KMS-11 (cell line): ENCODE results near the gene SMIM29.
"Not testable (repeated sequence)": the region's sequence is repeated elsewhere in the genome, so short reads cannot be mapped to it uniquely, and the experiment has no call there.

Experiments
- H2AFZ ChIP-seq: fragments of 200-600 bp; sonication (generic); 2 replicates; pipeline ENCODE4 v1.6.1; 2016; ENCODE audit warnings: antibody characterized with exemption, mixed run types, low read depth
- H3K27ac ChIP-seq: fragments of 200-600 bp; sonication (generic); 2 replicates; pipeline ENCODE4 v1.6.1; 2016; ENCODE audit warnings: mild to moderate bottlenecking, mixed run types
- H3K27me3 ChIP-seq: fragments of 200-600 bp; sonication (generic); 2 replicates; pipeline ENCODE4 v1.6.1; 2017; ENCODE audit warnings: mild to moderate bottlenecking, low read depth, mixed run types, moderate library complexity; ENCODE audit not compliant: insufficient read depth
- H3K36me3 ChIP-seq: fragments of 200-600 bp; sonication (generic); 2 replicates; pipeline ENCODE4 v1.6.1; 2017; ENCODE audit warnings: mild to moderate bottlenecking, mixed run types; ENCODE audit not compliant: insufficient read depth
- H3K4me1 ChIP-seq: fragments of 200-600 bp; sonication (generic); 2 replicates; pipeline ENCODE4 v1.6.1; 2016; ENCODE audit warnings: mild to moderate bottlenecking, low read depth, mixed run types; ENCODE audit not compliant: poor library complexity, severe bottlenecking
- H3K4me2 ChIP-seq: fragments of 200-600 bp; sonication (generic); 2 replicates; pipeline ENCODE4 v1.7.0; 2016; ENCODE audit warnings: mild to moderate bottlenecking, mixed run types
- H3K4me3 ChIP-seq: fragments of 200-600 bp; sonication (generic); IDR thresholded peaks from 2 replicates; pipeline ENCODE4 v1.6.1; 2017; ENCODE audit warnings: low read depth, low read length, mixed read lengths; ENCODE audit not compliant: insufficient read depth
- H3K79me2 ChIP-seq: fragments of 200-600 bp; sonication (generic); 2 replicates; pipeline ENCODE4 v1.6.1; 2016; ENCODE audit warnings: low read depth, mixed run types; ENCODE audit not compliant: insufficient read depth
- H3K9ac ChIP-seq: fragments of 200-600 bp; sonication (generic); 2 replicates; pipeline ENCODE4 v1.6.1; 2016; ENCODE audit warnings: mild to moderate bottlenecking, mixed run types
- H4K20me1 ChIP-seq: fragments of 200-600 bp; sonication (generic); 2 replicates; pipeline ENCODE4 v1.6.1; 2016; ENCODE audit warnings: mild to moderate bottlenecking, mixed run types; ENCODE audit not compliant: insufficient read depth
- CTCF ChIP-seq: fragments of 200-600 bp; sonication (generic); conservative IDR thresholded peaks from 2 replicates; pipeline ENCODE4 v1.6.1; 2017; ENCODE audit warnings: low read depth, mild to moderate bottlenecking, antibody characterized with exemption, low read length, moderate library complexity, mixed read lengths

The SMIM29 gene

DNA sequence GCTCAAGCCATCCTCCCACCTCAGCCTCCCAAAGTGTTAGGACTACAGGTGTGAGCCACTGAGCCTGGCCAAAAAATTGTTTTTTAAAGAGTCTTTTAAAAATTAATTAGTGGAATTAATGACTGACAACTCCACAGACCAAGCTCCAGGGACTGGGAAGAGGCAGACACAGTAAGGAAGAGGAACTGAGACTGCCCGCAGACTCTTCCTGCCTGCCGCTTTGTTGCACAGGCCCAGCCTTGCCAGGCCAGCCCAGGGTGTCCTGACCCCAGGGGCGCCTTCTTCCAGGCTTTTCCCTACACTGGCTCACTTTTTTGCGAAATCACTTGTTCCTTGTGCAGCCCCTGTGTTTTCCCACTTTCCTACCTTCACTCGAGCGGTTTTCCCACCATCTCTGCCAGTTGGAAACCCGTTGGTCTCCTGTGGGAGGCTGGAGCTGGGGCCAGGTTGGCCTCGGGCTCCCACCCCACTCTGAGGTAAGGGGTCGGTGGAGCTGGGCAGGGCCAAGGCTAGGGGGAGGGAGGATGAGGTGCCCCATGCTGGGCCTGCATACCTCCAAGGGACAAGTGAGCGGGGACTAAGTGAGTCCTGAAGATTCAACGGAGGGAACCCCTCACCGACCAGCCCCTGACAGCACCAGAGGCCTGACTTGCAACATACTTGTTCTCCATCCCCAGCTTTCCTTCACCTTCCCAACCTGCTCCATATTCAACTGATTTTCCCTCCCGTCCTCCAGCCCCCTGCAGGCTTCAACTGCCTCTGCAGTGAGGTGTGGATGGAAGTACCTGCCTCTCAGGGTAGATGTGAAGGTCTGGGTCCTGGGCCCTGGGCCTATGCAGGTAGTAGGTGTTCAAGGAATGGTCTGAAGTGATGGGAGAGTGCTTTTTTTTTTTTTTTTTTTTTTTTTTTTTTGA is 23.5 kb upstream of the SMIM29 start:
- H3K4me2 ChIP-seq = no peak overlapping the region
- H4K20me1 ChIP-seq = no peaks in the 10 kb centered on the region
- no peak overlapping the region for H3K9ac ChIP-seq
- no peak overlapping the region for H2AFZ ChIP-seq
- no peak overlapping the region for H3K4me3 ChIP-seq
- no peaks in the 10 kb centered on the region for H3K4me1 ChIP-seq
- no peaks in the 10 kb centered on the region for H3K27me3 ChIP-seq
- no peak overlapping the region for H3K27ac ChIP-seq
- no peaks in the 10 kb centered on the region for H3K79me2 ChIP-seq
- no peak for TF ChIP-seq CTCF
- no peaks in the 10 kb centered on the region for H3K36me3 ChIP-seq

GRCh38 chr6:34269658-34270341 is 21.0 kb upstream of the SMIM29 start:
- not testable (repeated sequence) for H3K27ac ChIP-seq, H3K4me3 ChIP-seq, H3K36me3 ChIP-seq

DNA sequence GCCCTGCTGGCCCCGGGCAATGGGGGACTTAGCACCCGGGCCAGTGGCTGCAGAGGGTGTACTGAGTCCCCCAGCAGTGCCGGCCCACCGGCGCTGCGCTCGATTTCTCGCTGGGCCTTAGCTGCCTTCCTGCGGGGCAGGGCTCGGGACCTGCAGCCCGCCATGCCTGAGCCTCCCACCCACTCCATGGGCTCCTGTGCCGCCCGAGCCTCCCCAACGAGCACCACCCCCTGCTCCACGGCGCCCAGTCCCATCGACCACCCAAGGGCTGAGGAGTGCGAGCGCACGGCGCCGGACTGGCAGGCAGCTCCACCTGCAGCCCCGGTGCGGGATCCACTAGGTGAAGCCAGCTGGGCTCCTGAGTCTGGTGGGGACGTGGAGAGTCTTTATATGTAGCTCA is 20.3 kb upstream of the SMIM29 start:
- not testable (repeated sequence) for H3K27ac ChIP-seq, H3K27me3 ChIP-seq, H3K4me2 ChIP-seq, H4K20me1 ChIP-seq, H2AFZ ChIP-seq, H3K36me3 ChIP-seq, H3K4me3 ChIP-seq, H3K79me2 ChIP-seq, H3K9ac ChIP-seq, H3K4me1 ChIP-seq

More at GRCh38 chr6:34269658-34270341, 21.0 kb upstream of the SMIM29 start:
- H3K4me1 ChIP-seq, H3K79me2 ChIP-seq, H4K20me1 ChIP-seq, H3K9ac ChIP-seq, H3K27me3 ChIP-seq, H2AFZ ChIP-seq, H3K4me2 ChIP-seq: not testable (repeated sequence)

DNA sequence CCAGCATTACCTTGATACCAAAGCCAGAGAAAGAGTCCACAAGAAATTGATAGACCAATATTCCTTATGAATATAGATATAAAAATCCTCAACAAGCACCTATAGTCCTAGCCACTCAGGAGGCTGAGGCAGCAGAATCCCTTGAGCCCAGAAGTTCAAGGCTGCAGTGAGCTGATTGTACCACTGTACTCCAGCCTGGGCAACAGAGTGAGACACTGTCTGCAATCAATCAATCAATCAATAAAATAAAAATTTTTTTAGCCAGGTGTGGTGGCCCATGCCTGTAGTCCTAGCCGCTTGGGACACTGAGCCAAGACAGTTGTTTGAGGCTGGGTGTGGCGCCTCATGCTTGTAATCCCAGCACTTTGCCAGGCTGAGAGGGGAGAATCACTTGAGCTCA is 18.9 kb upstream of the SMIM29 start:
- H4K20me1 ChIP-seq = no peaks in the 10 kb centered on the region
- no peak overlapping the region for H2AFZ ChIP-seq
- H3K4me1 ChIP-seq = no peaks in the 10 kb centered on the region
- no peaks in the 10 kb centered on the region for H3K36me3 ChIP-seq
- H3K79me2 ChIP-seq = no peaks in the 10 kb centered on the region
- H3K4me2 ChIP-seq = no peak overlapping the region
- H3K27ac ChIP-seq = no peak overlapping the region
- no peak overlapping the region for H3K9ac ChIP-seq
- no peak overlapping the region for H3K4me3 ChIP-seq
- TF ChIP-seq CTCF = no peak
- H3K27me3 ChIP-seq = no peaks in the 10 kb centered on the region

- H2AFZ ChIP-seq, H3K4me1 ChIP-seq, H3K9ac ChIP-seq, H3K4me3 ChIP-seq, H3K36me3 ChIP-seq, H3K27ac ChIP-seq, H3K27me3 ChIP-seq, H4K20me1 ChIP-seq, H3K4me2 ChIP-seq, H3K79me2 ChIP-seq: not testable (repeated sequence)
Measured at GRCh38 chr6:34263484-34263883, 14.7 kb upstream of the SMIM29 start.
